ENCODE measurements around the gene PRTG. TPM values are rescaled to one million over a fixed set of nuclear protein-coding genes. Genes with fewer than 3 reads are reported as not detected.
A peak's percentile ranks its signal among the peaks of the same experiment; 100 is the strongest.

PRTG gene, protein sequence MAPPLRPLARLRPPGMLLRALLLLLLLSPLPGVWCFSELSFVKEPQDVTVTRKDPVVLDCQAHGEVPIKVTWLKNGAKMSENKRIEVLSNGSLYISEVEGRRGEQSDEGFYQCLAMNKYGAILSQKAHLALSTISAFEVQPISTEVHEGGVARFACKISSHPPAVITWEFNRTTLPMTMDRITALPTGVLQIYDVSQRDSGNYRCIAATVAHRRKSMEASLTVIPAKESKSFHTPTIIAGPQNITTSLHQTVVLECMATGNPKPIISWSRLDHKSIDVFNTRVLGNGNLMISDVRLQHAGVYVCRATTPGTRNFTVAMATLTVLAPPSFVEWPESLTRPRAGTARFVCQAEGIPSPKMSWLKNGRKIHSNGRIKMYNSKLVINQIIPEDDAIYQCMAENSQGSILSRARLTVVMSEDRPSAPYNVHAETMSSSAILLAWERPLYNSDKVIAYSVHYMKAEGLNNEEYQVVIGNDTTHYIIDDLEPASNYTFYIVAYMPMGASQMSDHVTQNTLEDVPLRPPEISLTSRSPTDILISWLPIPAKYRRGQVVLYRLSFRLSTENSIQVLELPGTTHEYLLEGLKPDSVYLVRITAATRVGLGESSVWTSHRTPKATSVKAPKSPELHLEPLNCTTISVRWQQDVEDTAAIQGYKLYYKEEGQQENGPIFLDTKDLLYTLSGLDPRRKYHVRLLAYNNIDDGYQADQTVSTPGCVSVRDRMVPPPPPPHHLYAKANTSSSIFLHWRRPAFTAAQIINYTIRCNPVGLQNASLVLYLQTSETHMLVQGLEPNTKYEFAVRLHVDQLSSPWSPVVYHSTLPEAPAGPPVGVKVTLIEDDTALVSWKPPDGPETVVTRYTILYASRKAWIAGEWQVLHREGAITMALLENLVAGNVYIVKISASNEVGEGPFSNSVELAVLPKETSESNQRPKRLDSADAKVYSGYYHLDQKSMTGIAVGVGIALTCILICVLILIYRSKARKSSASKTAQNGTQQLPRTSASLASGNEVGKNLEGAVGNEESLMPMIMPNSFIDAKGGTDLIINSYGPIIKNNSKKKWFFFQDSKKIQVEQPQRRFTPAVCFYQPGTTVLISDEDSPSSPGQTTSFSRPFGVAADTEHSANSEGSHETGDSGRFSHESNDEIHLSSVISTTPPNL
- polyA plus RNA-seq (2012; ENCODE audit: insufficient read length, low read depth) = 5.1 TPM

DNA sequence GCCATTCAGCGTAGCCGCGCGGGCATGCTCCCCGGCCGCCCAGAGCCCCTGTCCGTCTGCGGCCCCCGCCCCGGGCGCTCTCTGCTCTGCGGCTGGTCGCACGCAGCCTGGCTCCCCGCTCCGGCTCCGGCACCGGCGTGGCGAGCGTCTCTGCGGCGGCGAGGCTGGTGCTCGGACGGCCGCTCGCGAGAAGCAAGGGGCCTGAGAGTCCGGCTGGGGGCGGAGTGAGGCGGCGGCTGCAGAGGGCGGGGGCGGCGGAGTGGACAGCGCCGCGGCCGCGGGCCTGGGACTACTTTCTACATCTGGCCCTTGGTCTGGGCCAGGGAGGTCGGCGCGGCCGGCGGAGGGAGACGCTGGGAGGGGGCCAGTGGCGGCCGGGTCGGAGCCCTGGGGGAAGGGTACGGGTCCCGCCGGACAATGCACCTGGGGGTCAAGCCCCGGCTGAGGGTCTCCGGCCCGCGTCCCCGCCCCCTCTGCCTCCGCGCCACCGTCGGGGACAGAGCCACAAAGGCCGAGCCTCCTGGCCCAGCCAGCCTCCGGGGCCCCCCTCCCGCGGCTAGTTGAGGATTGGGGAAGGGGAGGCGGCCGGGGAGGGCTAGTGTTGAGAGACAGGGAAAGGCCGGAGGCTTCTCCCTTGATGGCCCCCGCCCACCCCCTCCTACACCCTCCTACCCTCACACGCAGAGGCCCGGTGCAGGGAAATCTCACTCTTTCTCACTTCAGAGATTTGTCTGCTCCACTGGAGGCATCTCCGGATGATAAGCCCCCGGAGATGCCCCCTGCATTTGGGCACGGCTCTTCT, at the start of gene PRTG:
PRTG (minus strand) TSS at position 226 of the 802 bp plus-strand sequence; CDS start at position 5, 221 bp downstream.
- TF ChIP-seq TAF1 (IDR thresholded peaks at IDR 0.05; ENCODE audit: borderline replicate concordance, insufficient read depth, low read length) (peak; percentile 80; the same call in 1 of the 2 replicates), POLR2AphosphoS5 (IDR thresholded peaks at IDR 0.05; ENCODE audit: low read depth, low read length) (peak; percentile 70), SIN3A (IDR thresholded peaks at IDR 0.05; ENCODE audit: borderline replicate concordance, insufficient read depth, low read length) (no peak), FOXP2 (optimal IDR thresholded peaks at IDR 0.05; ENCODE audit: borderline replicate concordance, extremely low read depth, extremely low read length, insufficient read depth) (peak; percentile 55)
- TF ChIP-seq, protein P1, sequence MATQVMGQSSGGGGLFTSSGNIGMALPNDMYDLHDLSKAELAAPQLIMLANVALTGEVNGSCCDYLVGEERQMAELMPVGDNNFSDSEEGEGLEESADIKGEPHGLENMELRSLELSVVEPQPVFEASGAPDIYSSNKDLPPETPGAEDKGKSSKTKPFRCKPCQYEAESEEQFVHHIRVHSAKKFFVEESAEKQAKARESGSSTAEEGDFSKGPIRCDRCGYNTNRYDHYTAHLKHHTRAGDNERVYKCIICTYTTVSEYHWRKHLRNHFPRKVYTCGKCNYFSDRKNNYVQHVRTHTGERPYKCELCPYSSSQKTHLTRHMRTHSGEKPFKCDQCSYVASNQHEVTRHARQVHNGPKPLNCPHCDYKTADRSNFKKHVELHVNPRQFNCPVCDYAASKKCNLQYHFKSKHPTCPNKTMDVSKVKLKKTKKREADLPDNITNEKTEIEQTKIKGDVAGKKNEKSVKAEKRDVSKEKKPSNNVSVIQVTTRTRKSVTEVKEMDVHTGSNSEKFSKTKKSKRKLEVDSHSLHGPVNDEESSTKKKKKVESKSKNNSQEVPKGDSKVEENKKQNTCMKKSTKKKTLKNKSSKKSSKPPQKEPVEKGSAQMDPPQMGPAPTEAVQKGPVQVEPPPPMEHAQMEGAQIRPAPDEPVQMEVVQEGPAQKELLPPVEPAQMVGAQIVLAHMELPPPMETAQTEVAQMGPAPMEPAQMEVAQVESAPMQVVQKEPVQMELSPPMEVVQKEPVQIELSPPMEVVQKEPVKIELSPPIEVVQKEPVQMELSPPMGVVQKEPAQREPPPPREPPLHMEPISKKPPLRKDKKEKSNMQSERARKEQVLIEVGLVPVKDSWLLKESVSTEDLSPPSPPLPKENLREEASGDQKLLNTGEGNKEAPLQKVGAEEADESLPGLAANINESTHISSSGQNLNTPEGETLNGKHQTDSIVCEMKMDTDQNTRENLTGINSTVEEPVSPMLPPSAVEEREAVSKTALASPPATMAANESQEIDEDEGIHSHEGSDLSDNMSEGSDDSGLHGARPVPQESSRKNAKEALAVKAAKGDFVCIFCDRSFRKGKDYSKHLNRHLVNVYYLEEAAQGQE (IDR thresholded peaks at IDR 0.05; ENCODE audit: insufficient read depth in 1 of 2, low read depth in 2 of 2, low read length in 2 of 2) = peak; percentile 53 to 78; a peak in 3 of 4 replicates

DNA sequence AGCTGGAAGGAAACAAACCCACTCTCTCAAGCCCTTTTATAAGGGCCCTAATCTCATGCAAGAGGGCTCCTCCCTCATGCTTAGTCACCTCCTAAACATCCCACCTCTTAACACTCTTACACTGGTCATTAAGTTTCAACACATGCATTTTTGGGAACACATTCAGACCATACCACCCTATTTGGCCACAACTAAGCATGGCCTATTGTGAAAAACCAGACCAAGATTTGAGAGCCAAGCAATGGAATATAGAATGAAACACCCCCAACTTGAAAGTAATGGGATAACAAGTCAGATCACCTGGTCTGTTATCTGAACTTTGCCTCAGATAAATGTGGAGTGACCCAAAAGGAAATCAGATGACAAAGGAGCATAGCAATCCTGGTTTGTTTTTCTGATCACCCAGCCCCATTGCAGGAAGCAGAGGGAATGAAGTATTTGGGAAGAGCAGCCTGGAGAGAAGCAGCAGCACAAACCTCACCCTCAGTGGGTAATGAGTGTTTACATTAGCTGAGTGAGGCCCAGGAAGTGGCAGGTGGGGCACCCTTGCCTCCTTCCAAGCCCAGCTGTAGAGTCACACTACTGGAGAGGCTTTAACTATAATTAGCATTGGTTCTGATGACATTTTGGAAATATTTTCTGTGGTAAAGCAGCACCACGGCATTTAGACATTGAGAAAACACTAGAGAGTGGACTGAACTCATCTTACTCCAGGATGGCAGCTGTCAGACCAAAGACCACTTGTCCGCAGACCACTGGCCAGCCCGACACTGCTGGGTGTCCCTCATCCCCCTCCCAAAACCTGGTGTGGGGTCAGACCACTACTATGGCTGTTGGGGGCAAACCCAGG, 48.8 kb upstream of the PRTG start:
- TF ChIP-seq, protein P1 (IDR thresholded peaks at IDR 0.05; ENCODE audit: insufficient read depth in 1 of 2, low read depth in 2 of 2, low read length in 2 of 2) = no peak
- TF ChIP-seq POLR2AphosphoS5 (IDR thresholded peaks at IDR 0.05; ENCODE audit: low read depth, low read length) = no peak
- TF ChIP-seq FOXP2 (optimal IDR thresholded peaks at IDR 0.05; ENCODE audit: borderline replicate concordance, extremely low read depth, extremely low read length, insufficient read depth) = no peak
- no peak for TF ChIP-seq SIN3A (IDR thresholded peaks at IDR 0.05; ENCODE audit: borderline replicate concordance, insufficient read depth, low read length)
- TF ChIP-seq TAF1 (IDR thresholded peaks at IDR 0.05; ENCODE audit: borderline replicate concordance, insufficient read depth, low read length) = no peak

DNA sequence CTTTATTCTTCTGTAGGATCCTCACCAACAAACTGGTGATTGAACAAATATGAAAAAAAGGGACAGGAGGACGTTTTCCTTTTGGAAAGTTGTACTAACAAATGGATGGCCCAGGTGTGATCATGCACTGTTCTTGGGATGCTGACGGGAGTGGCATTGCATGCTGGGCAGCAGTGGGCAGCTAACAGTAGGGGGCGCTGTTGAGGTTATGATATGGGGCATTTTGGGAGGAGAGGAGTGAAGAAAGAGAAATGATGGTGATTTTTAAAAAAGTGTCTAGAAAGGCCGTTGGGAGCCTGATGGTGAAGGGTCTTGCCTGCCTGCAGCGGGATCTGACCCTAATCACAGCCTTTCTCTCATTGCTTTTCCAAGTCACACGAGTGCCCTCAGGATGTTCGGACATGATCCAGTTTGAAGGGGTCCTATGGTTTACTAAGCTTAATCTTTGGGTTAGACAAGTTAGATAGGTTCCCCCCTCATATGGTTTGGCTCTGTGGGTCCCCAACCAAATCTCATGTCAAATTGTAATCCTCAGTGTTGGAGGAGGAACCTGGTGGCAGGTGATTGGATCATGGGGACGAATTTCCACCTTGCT, 46.2 kb upstream of the PRTG start:
- TF ChIP-seq TAF1 (IDR thresholded peaks at IDR 0.05; ENCODE audit: borderline replicate concordance, insufficient read depth, low read length) (no peak), FOXP2 (optimal IDR thresholded peaks at IDR 0.05; ENCODE audit: borderline replicate concordance, extremely low read depth, extremely low read length, insufficient read depth) (no peak), POLR2AphosphoS5 (IDR thresholded peaks at IDR 0.05; ENCODE audit: low read depth, low read length) (no peak), SIN3A (IDR thresholded peaks at IDR 0.05; ENCODE audit: borderline replicate concordance, insufficient read depth, low read length) (no peak)
- TF ChIP-seq, protein P1 (IDR thresholded peaks at IDR 0.05; ENCODE audit: insufficient read depth in 1 of 2, low read depth in 2 of 2, low read length in 2 of 2) = no peak
